Measurements from ENCODE around the gene FHOD3.

GRCh38 chr18:36455931-36456330 lies 158.4 kb downstream of the FHOD3 start:
- no peak for TF ChIP-seq POLR2A (IDR thresholded peaks at IDR 0.05; ENCODE audit: low read depth, low read length)
- no peak for TF ChIP-seq POLR2AphosphoS5 (IDR thresholded peaks at IDR 0.05; ENCODE audit: low read depth, low read length)
- TF ChIP-seq TAF1 (IDR thresholded peaks at IDR 0.05; ENCODE audit: borderline replicate concordance, low read depth, low read length): no peak

Measured in GM12892 (cell line).